GM18520 (cell line): ENCODE results near the gene GEMIN7.

Experiments used
- ATAC-seq: cut with Tn5 transposase; IDR thresholded peaks from one replicate; pipeline ENCODE4 v1.9.1; 2021; ENCODE audit not compliant: unreplicated experiment

The GEMIN7 gene

DNA sequence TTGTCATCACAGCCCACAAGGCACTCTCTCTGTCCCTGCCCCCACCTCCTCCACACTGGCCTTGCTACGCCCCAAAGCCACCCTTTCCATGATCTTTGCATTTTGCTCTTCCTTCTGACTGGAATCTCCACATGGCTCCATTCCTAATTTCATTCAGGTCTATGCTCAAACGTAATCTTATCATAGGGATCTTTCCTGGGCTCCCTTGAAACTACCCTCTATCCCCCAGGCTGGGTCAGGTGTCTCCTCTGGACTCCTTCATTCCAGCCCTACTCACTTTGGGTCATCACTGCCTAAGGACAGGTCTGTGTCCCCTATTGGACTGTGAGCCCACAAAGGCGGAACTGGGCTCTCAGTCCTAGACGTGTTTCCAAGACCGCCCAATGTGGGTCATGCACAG lies 3.1 kb downstream of the GEMIN7 start:
- no peak for ATAC-seq

DNA sequence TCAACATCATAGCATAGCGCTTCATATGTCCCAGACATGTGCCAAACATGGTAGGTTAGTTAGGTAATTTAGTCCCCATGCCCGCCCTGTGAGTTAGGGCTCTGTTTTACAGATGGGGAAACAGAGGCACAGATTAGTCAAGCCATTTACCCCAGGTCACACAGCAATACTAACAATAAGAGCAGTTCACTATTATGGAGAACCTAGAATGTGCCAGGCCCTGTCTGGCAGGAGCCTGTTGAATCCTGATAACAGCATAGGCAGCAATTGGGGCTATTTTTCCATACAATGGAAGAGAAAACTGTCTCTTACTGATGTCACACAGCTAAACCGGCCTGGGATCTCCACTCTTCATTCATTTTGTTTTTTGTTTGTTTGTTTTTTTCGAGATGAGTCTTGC lies 7.4 kb downstream of the GEMIN7 start:
- ATAC-seq = no peak

GRCh38 chr19:45087531-45087930 lies 8.5 kb downstream of the GEMIN7 start:
- no peak for ATAC-seq

DNA sequence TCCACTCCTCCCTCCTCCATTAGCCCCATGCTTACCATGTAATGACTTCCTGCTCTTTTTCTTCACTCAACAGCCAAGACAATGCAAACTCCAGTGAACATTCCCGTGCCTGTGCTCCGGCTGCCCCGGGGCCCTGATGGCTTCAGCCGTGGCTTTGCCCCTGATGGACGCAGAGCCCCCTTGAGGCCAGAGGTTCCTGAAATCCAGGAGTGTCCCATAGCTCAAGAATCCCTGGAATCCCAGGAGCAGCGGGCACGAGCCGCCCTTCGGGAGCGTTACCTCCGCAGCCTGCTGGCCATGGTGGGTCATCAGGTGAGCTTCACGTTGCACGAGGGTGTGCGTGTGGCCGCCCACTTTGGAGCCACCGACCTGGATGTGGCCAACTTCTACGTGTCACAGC lies 11.0 kb downstream of the GEMIN7 start:
- ATAC-seq = no peak

- ATAC-seq = no peak
Observed at GRCh38 chr19:45090606-45091005, 11.5 kb downstream of the GEMIN7 start.

DNA sequence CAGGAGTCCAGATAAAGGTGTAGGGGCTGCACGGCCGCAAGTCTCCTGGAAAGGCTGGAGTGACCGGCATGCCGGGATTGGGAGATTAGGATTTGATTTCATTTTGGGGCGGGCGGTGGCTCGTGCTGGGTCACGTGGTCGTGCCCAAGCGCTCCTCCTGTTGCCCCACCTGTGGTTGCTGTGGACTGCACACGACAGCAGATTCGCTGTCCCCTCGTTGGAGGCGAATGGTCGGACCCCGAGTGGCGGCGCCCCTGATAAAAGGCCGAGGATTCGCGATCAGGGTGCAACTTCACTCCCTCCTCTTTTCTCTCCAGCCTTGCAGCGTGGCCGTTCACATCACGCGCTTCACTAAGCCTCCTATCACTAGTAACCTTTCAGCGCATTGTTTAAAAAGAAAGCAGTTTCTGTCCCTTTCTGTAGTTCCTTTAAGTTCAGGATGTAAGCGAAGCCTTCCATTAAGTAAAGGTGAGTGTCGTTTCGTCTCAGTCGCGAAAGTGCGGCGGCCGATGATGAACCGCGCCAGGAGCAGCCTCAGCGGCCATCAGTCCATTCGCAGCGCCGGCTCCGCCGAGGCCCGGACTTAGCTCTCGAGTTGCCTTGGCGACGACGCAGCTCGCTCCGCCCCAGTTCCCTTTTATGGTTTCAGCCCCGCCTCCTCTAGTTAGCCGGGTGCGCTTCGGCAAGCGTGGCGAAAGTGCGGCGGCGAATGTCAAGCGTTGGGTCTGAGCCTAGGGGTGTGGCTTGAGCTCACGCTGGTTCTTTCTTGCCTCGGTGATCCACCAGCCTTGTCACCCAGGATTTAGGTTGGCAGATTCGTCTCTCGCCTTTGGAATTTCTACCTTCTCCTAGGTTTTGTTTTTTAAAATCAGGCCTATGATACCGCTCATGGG lies 12.2 kb downstream of the GEMIN7 start:
- ATAC-seq = peak; percentile 47

DNA sequence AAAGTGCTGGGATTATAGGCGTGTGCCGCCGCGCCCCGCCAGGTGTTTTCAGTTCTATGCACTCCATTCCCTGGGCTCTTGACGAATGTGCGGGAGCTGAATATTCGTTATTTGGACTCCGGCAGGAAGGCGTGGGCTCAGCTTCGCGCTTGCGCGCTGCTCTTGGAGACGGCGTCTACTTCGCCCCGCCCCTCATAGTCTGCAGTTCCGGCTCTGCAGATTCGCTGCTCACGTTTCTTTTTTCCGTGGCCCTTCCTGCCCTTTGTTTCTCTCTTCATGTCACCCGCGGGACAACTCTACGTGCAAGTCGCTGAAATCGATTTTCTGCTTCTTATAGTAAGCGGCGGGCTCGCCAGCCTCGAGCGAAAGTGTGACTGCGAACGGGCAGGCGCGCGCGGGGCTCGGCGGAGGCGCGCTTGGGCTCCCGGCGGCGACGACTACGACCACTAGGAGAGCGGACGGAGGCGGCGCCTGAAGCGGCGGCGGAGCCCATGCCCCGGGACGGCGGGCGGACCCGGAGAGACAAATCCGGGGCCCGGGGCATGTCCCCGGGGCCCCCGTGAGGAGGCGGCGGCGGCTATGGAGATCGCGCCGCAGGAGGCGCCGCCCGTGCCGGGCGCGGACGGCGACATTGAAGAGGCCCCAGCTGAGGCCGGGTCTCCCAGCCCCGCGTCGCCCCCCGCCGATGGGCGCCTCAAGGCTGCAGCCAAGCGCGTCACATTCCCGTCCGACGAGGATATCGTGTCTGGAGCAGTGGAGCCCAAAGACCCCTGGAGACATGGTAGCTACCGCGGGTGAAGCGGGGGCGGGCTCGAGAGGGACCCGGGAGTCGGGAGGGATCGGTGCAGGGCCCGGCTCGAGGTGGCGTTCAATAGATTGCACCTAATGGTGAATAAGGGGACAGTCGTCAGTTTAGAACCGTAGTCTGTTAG lies 14.0 kb downstream of the GEMIN7 start, which contains the start of gene PPP1R37:
PPP1R37 (plus strand) TSS at position 433 of the 932 bp plus-strand sequence; CDS start at position 580, 147 bp downstream.
- peak; percentile 49 for ATAC-seq

GRCh38 chr19:45094137-45094536 lies 15.1 kb downstream of the GEMIN7 start:
- ATAC-seq = no peak

DNA sequence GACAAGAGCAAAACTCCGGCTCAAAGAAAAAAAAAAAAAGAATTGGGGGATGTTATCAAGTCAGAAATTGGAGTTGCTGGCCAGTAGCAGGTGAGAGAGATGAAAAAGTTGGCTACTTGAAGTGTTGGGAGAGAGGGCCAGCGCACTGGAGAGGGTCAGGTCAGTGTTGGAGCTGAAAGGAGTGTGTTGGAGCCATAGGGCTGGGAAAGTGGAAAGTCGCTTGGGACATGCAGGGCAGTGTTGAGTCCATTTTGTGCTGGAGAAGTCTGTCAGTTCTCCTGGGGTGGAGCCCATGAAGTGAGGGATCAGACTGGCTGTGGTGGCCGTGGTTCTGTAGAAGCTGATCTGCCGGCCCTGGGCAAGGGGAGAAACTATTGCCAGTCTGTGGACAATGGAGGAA lies 15.6 kb downstream of the GEMIN7 start:
- ATAC-seq = no peak

GRCh38 chr19:45095496-45096413 lies 16.7 kb downstream of the GEMIN7 start:
- no peak for ATAC-seq

DNA sequence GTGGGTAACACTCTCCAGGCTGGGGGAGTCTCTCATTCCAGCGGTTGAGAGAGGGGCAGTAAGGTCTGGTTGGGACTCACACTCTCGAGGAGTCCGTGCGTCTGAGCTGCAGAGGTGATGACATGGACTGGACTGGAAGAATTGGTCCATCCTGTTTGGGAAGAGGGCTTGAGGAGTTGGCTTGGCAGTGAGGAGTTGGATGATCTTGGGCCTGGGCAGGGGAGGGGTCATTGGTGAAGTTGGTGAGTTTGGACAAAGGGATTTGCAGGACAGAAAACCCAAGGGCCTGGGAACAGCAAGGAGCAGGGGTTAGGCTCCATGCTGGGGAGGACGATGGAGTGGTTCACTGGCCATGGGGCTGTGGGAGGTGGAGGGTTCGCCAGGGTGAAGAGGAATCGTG lies 17.6 kb downstream of the GEMIN7 start:
- no peak for ATAC-seq

- no peak for ATAC-seq
Observed at GRCh38 chr19:45097450-45097775, 18.4 kb downstream of the GEMIN7 start.

DNA sequence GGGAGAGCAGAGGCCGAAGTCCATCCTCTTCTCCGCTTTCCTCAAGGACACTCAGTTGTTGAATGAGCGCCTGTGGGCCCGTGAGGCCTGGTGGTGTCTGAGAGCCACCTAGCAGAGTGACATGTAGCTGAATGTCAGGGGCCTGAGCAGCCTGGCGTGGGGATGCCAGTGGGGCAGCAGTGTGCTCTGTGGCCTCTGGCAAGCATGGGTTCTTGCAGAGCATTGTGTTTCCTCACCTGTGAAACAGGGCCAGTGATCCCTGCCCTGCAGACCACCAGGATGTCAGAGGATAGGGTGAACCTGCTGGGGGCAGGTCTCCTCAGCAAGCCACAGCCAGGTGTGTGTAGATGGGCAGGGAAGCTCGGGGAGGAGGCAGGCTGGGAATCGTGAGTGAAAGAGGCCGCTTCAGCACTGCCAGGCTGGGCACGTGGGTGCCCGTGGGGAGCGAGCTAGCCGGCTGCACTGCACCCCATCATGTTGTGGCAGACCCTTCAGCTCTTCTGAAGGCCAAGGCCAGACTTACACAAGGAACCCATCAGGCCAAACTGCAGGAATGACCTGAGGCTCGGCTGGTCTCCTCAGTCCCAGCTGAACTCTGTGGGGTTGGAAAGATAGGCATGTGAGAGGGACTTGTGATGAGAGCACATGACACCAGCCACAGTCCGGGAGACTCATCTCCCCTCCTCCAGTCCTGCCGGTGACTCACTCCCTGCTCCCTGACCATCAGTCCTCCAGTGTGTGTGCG lies 18.9 kb downstream of the GEMIN7 start:
- no peak for ATAC-seq

GRCh38 chr19:45098521-45099466 lies 19.7 kb downstream of the GEMIN7 start:
- ATAC-seq = no peak

GRCh38 chr19:45099467-45100191 lies 20.6 kb downstream of the GEMIN7 start:
- no peak for ATAC-seq

DNA sequence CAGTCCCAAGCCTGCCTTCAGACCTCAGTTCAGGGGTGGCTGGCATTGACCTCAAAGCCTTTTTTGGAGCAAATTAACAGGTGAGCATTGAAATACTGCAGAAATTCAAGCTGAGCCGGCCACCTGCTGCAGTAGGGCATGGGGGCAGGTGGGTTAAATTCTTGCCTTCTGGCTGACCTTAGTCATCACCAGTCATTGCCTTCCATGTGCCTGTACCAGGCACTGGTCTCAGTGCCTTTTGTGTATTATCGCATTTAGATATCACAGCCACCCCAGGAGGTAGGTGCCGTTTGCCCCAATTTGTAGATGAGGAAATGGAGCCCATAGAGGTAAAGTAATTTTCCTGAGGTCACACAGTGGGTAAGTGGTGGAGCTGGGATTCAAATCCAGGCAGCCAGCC lies 21.1 kb downstream of the GEMIN7 start:
- ATAC-seq = no peak

DNA sequence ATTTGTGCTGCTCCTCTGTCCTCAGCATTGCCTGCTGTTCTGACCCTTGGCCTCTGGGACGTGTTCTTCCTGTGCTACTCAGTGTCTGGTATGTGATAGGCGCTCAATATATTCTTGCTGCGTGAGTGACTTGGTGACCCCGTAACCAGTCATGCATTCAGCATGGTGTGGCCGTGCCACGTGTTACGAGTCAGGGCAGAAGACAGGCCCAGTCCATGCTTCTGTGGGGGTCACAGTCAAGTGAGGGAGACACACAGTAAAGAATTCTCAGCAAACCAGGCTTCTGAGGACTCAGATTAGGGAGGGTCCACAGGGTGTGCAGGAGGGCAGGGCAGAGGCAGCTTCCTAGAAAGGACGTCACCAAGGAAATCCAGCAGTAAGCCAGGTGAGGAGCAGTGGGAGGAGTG lies 21.8 kb downstream of the GEMIN7 start:
- ATAC-seq = no peak

DNA sequence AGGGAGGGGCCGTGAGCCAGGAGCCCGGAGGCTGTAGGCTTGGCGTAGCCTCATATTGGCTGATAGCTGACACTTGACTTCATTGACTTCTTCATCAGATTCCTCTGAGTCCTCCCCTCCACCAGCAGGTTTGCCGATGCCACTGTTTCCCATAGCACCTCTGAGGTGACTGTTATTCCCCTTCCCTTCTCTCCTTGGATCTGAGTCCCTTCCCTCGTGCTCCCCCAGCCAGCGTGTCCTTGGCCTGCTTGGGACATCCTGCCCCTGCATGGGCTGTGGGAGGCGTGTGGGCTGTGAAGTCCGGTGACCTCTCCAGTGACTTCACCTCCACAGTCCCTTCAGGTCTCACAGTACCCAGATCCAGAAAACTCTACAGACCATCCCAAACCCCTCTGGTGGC lies 22.7 kb downstream of the GEMIN7 start:
- no peak for ATAC-seq
